ENCODE results near the gene IMPA2. TPM values are rescaled to one million over a fixed set of nuclear protein-coding genes. Genes with fewer than 3 reads are reported as not detected.

The IMPA2 gene
- total and polyA plus RNA-seq, 10 of the 15 experiments (the other 5 are each of a cell fraction or from before 2014, with no cell fraction given) = 0.24 to 21.0 (median 11.4) TPM

GRCh38 chr18:12014086-12014485, 32.8 kb downstream of the IMPA2 start:
- ATAC-seq (no peak), FAIRE-seq (no peak)
- no TSS peak for BruUV-seq (replicated peaks)
- TF ChIP-seq CHD4 (IDR thresholded peaks at IDR 0.05) (no peak), CUX1 (IDR thresholded peaks at IDR 0.05; ENCODE audit: insufficient replicate concordance, low read depth, low read length) (no peak), BCL11A (IDR thresholded peaks at IDR 0.05; ENCODE audit: low read depth, low read length) (no peak), MTA3 (IDR thresholded peaks at IDR 0.05; ENCODE audit: borderline replicate concordance, low read length) (no peak), IRF4 (IDR thresholded peaks at IDR 0.05; ENCODE audit: low read depth, low read length) (no peak), PRDM15 (CRISPR knock-in tag; IDR thresholded peaks at IDR 0.05) (no peak), SKIL (IDR thresholded peaks at IDR 0.05; ENCODE audit: low read depth, poor library complexity, severe bottlenecking) (no peak), JUNB (IDR thresholded peaks at IDR 0.05) (no peak), ZBTB11 (CRISPR knock-in tag; IDR thresholded peaks at IDR 0.05) (no peak), SMAD5 (IDR thresholded peaks at IDR 0.05; ENCODE audit: low read depth) (no peak), HDAC6 (IDR thresholded peaks at IDR 0.05; ENCODE audit: unreplicated experiment) (no peak)

More at GRCh38 chr18:12014086-12014485, 32.8 kb downstream of the IMPA2 start:
- ChIA-PET CTCF (no interaction called here), POLR2A (no interaction called here), SMC1A (ENCODE audit: uncharacterized antibody, unreplicated experiment) (no interaction called here), RAD21 (ENCODE audit: unreplicated experiment) (no interaction called here)
- Histone ChIP-seq H3K4me2 (ENCODE audit: control insufficient read depth, insufficient read depth) (no peak overlapping the region), H3K27ac (ENCODE audit: control insufficient read depth, insufficient read depth) (no peak overlapping the region), H3K36me3 (ENCODE audit: control insufficient read depth in 2 of 2, insufficient read depth in 2 of 2, low read length in 1 of 2) (no peaks in the 10 kb centered on the region), H3K27me3 (replicated peaks in 1 of 2; ENCODE audit: control insufficient read depth in 2 of 2, insufficient read depth in 2 of 2, low read length in 1 of 2) (no peaks in the 10 kb centered on the region), H3K9ac (ENCODE audit: control insufficient read depth, insufficient read depth, low read length) (no peak overlapping the region), H3K9me3 (replicated peaks; ENCODE audit: control insufficient read depth, insufficient read depth, low read length) (no peaks in the 10 kb centered on the region), H2AFZ (ENCODE audit: control insufficient read depth, low read depth, low read length) (no peak overlapping the region), H3K4me1 (ENCODE audit: control insufficient read depth, insufficient read depth, low read length) (no peaks in the 10 kb centered on the region), H4K20me1 (ENCODE audit: control insufficient read depth, insufficient read depth) (no peaks in the 10 kb centered on the region), H3K4me3 (no peak overlapping the region), H3K79me2 (ENCODE audit: control insufficient read depth, insufficient read depth, low read length) (no peaks in the 10 kb centered on the region)
- WGBS (ENCODE audit: insufficient coverage, insufficient replicate concordance, low lambda C conversion rate, missing lambda C conversion rate) = 93% methylated on average over 17 of the region's 17 CpGs
- in situ Hi-C loops (cut with MboI) (no loop called here), intact Hi-C loops (cut with micrococcal nuclease; ENCODE audit: unreplicated experiment) (no loop called here)
- DNase-seq (ENCODE audit: low read depth, low spot score) = no peak

Measured in GM12878 (cell line).